ENCODE results near the gene KDM4B. TPM values are rescaled to one million over a fixed set of nuclear protein-coding genes. Genes with fewer than 3 reads are reported as not detected.

KDM4B gene
- total and polyA plus RNA-seq, 2 of the 8 experiments (the other 6 are each of a cell fraction or from before 2014, with no cell fraction given), result 12.0 to 31.9 TPM

DNA sequence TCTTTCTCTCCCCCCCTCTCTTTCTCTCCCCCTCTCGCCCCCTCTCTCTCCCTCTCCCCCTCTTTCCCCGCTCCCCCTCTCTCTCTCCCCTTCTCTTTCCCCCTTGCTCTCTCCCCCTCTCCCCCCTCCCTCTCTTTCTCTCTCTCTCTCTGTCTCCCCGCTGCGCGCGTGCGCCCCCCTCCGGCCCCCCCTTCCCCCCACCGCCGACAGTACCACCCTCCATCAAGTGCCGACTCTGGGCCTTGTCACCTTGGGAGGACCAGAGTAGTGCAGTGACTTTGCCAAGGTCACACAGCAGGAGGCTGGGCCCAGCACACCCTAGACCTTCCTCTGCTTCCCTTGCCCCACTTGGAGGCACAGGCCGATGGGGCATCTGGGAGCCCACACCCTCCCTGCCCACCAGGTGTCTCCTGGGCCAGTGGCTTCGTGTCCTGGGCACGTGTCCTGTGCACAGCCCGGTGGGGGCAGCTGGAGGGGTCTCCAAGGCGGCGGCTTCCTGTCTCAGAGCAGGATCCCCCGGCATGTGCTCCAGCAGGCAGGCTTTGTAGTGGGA lies 121.6 kb downstream of the KDM4B start:
- Histone ChIP-seq H3K36me3 (ENCODE audit: control insufficient read depth in 2 of 4, insufficient read depth in 4 of 4, low read length in 3 of 4) (peaks cover 0 to 3% (median 1%) of the 10 kb centered on the region in 4 experiments; a peak in 2 of 8 replicates), H2BK120ac (replicated peaks; ENCODE audit: low read depth, low read length) (no peak overlapping the region), H3K23ac (ENCODE audit: insufficient read length) (no peak overlapping the region), H3K79me2 (ENCODE audit: control insufficient read depth in 1 of 2, insufficient read depth in 2 of 2, low read length in 2 of 2) (no peaks in the 10 kb centered on the region), H2BK12ac (ENCODE audit: low read depth, low read length) (no peak overlapping the region), H4K8ac (ENCODE audit: extremely low read depth, insufficient read depth, low read length) (peak overlapping the region; percentile 75; the same call in 1 of the 2 replicates), H3K79me1 (ENCODE audit: low read depth, low read length) (no peaks in the 10 kb centered on the region; the same call in 1 of the 2 replicates), H3K4ac (replicated peaks; ENCODE audit: insufficient read length, low read depth, low read length) (no peak overlapping the region), H2BK15ac (ENCODE audit: low read length) (no peak overlapping the region), H4K91ac (replicated peaks; ENCODE audit: insufficient read length, low read length) (no peak overlapping the region), H4K5ac (ENCODE audit: insufficient read length, low read depth, low read length) (no peak overlapping the region), H3K27ac (ENCODE audit: low read depth, low read length) (no peak overlapping the region), H3K56ac (replicated peaks; ENCODE audit: insufficient read length, low read depth, low read length) (no peak overlapping the region), H2AFZ (ENCODE audit: low read length) (no peak overlapping the region), H3K4me2 (ENCODE audit: insufficient read depth in 1 of 2, low read depth in 2 of 2, low read length in 2 of 2) (no peak overlapping the region), H3K9me3 (ENCODE audit: insufficient read depth in 2 of 2, low read depth in 1 of 2, low read length in 1 of 2) (no peaks in the 10 kb centered on the region), H3K23me2 (ENCODE audit: low read depth, low read length) (no peaks in the 10 kb centered on the region), H3K4me1 (replicated peaks in 1 of 4; ENCODE audit: control insufficient read depth in 3 of 4, insufficient read depth in 4 of 4, low read length in 3 of 4) (peaks cover 0 to 8% (median 5%) of the 10 kb centered on the region in 4 experiments; a peak in 4 of 7 replicates), H3K27me3 (replicated peaks in 1 of 4; ENCODE audit: control insufficient read depth in 3 of 4, extremely low read depth in 1 of 4, insufficient read depth in 3 of 4, low read length in 3 of 4) (no peaks in the 10 kb centered on the region), H3K14ac (ENCODE audit: insufficient read length) (no peak overlapping the region), H3K4me3 (ENCODE audit: extremely low read depth in 1 of 4, insufficient read depth in 2 of 4, low read depth in 3 of 4, low read length in 4 of 4) (no peak overlapping the region), H4K20me1 (replicated peaks in 1 of 2; ENCODE audit: control insufficient read depth in 1 of 2, insufficient read depth in 2 of 2, low read length in 2 of 2) (peaks cover 3% of the 10 kb centered on the region in 2 experiments), H3K18ac (ENCODE audit: extremely low read depth, low read length) (no peak overlapping the region; the same call in 1 of the 2 replicates), H2BK5ac (ENCODE audit: low read depth, low read length) (no peak overlapping the region), H2BK20ac (ENCODE audit: low read length) (no peak overlapping the region), H3K9ac (replicated peaks in 1 of 4; ENCODE audit: extremely low read depth in 1 of 4, low read depth in 3 of 4, low read length in 3 of 4) (no peak overlapping the region), H2AK5ac (ENCODE audit: low read depth, low read length) (no peak overlapping the region)
- DNase-seq (ENCODE audit: low read depth in 1 of 2, low spot score in 2 of 2), result no peak
- CTCF ChIA-PET (ENCODE audit: partially characterized antibody), result interaction anchor here (0.7 to 1.3 kb wide), 5 partner anchors 15 to 54 kb away, joined by 3 to 6 read pairs (median 3); no protein-coding TSS in a partner anchor
- TF ChIP-seq GABPA (IDR thresholded peaks at IDR 0.05; ENCODE audit: borderline replicate concordance, insufficient read depth, low read length) (no peak), KDM1A (IDR thresholded peaks at IDR 0.05; ENCODE audit: borderline replicate concordance, low read length) (0 out of 2 replicates have a peak, but pooled peaks have one; percentile 18)
- FAIRE-seq, result no peak
- POLR2A ChIA-PET (ENCODE audit: partially characterized antibody), result no interaction called here
- 63 to 80% methylated on average over 1 to 10 of the region's 18 CpGs for WGBS, 2 experiments (ENCODE audit: extremely low coverage in 1 of 2, insufficient coverage in 1 of 2, insufficient read length in 1 of 2, insufficient replicate concordance in 2 of 2, low coverage in 1 of 2, low lambda C conversion rate in 2 of 2, missing lambda C conversion rate in 1 of 2)
